Activated CD4-positive, alpha-beta T cell treated with anti-CD3 and anti-CD28 coated beads, Interleukin-2, amount 50 U/mL, for 24 hours (primary cell): ENCODE data around the gene C6orf62.
"Not testable (repeated sequence)": the region's sequence is repeated elsewhere in the genome, so short reads cannot be mapped to it uniquely, and the experiment has no call there.

ENCODE experiments used
- DNase-seq, 2 donors: peaks; one replicate each; pipeline ENCODE4 v3.0.0-alpha.2; 2020; ENCODE audit warnings: low read depth in 1 of 2, low spot score in 1 of 2

The C6orf62 gene

DNA sequence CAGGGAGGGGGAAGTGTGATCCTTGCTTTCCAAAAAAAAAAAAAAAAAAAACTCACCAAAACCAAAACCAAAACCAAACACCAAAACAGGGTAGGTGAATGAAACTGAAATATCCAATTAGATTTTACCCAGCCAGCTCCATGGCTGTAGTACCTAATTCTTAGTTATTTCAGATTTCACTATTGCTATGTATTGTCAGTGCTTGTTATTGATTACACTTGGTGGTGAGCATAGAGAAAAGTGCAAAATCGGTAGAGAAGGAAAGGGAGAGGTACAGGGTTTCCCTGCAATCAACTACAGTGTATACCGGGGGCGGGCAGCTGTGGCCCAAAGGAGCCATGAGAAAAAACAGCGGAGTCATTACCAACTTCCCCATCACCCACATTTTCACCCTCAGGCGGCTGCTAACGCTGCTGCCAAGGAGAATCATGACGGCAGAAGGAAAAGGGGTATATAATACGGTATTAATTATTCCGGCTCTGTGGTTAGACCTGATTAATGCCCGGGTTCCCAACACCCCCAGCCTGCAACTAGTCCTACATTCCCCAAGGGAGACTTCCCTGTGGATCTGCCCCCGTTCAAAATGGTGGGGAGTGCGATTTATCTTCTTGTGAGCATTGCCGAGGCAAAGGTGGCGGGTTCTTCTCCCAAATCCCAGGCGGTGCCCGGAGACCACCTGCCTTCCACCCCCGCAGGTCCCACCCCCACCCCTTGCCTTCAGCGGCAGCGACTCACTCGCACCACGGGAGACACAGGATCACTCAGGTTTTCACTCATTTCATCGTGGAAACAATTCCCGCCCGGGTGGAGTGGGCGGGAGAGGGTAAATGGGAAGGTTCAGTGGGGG is at the start of gene C6orf62:
Gene C6orf62, minus strand, starts transcription at position 30 of the 847 bp plus-strand sequence. CDS start 486 bp downstream, outside the sequence.
- peak; percentile 36 to 51 for DNase-seq

DNA sequence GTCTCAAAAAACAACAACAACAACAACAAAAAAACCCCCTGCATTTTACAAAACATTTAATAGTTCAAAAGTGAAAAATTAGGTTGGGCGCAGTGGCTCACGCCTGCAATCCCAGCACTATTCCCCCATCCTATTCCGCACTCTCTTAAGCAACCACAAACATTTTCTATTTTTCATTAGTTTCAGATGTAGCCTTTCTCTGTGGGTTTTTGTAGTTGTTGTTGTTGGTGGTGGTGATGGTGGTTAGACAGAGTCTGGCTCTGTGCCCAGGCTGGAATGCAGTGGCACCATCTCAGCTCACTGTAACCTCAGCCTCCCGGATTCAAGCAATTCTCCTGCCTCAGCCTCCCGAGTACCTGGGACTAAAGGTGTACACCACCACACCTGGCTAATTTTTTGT is 49.4 kb upstream of the C6orf62 start:
- no peak for DNase-seq

DNA sequence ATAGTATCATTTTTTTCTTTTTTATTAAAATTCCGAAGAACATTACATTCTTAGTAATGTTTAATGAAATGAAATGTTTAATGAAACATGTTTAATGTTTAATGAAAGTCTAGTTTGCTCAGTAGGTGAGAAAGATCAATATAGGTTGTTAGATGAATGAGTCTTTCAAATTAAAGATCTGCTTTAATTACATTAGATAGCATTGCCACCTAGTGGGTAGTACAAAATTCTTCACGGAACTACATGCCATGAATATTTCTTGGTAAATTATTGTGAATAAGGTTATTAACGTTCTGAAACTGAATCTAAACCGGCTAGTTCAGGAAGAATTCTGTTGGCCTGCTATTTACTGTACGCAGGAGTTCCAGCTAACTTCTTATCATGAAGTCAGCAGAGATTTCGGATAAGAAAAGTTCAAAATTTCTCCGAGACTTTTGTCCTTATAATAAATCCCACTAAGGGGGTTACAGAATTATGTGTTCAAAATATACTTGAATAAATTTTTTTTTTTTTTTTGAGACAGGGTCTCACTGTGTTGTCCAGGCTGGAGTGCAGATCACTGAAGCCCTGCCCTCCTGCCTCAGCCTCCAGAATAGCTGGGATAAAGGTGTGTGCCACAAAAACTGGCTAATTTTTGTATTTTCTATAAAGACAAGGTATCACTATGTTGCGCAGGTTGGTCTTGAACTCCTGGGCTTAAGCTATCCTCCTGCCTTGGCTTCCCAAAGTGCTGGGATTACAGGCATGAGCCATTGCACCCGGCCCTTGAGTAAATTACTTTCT is 47.9 kb upstream of the C6orf62 start:
- no peak for DNase-seq

DNA sequence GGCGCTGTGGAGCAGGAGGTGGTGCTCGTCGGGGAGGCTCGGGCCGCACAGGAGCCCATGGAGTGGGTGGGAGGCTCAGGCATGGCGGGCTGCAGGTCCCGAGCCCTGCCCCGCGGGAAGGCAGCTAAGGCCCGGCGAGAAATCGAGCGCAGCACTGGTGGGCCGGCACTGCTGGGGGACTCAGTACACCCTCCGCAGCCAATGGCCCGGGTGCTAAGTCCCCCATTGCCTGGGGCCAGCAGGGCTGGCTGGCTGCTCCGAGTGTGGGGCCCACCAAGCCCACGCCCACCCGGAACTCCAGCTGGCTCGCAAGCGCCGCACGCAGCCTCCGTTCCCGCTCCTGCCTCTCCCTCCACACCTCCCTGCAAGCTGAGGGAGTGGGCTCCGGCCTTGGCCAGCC is 47.0 kb upstream of the C6orf62 start:
- not testable (repeated sequence) for DNase-seq

DNA sequence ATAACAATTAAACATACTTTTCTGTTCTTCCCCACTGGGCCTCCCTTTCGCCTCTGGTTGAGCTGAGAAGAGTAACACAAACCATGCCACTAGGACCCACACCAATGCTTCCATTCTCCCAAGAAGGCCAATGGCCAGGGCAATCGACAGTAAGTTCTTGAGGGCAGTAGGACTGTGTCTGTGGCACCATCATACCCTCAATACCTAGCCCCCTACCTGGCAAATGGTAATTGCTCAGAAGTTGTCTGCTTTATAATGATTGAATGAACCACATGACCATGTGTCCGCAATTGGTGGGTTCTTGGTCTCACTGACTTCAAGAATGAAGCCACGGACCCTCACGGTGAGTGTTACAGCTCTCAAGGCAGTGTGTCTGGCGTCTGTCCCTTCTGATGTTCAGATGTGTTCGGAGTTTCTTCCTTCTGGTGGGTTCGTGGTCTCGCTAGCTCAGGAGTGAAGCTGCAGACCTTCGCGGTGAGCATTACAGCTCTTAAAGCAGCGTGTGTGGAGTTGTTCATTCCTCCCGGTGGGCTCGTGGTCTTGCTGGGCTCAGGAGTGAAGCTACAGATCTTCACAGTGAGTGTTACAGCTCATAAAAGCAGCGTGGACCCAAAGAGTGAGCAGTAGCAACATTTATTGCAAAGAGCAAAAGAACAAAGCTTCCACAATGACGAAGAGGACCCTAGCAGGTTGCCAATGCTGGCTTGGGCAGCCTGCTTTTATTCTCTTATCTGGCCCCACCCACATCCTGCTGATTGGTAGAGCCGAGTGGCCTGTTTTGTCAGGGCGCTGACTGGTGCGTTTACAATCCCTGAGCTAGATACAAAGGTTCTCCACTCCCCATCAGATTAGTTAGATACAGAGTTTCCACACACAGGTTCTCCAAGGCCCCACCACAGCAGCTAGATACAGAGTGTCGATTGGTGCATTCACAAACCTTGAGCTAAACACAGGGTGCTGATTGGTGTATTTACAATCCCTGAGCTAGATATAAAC is 46.2 kb upstream of the C6orf62 start:
- DNase-seq = not testable (repeated sequence)

DNA sequence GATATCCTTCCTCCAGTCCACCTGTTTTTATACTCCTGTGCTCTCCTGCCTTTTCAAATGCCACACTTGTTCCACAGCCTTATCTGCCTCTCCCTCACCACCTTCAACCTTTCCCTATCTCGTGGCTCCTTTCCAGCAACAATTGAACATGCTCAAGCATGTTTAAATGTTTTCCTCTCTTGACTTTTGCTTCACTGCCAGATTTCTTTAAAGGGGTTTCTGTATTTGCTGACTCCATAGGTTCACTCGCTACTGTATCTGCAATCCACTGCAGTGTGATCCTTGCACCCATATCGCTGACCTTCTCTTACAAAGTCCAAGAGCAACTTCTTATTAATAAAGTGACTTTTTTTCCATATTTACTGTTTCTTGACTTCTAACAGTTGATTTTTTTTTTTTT is 44.6 kb upstream of the C6orf62 start:
- DNase-seq = no peak

DNA sequence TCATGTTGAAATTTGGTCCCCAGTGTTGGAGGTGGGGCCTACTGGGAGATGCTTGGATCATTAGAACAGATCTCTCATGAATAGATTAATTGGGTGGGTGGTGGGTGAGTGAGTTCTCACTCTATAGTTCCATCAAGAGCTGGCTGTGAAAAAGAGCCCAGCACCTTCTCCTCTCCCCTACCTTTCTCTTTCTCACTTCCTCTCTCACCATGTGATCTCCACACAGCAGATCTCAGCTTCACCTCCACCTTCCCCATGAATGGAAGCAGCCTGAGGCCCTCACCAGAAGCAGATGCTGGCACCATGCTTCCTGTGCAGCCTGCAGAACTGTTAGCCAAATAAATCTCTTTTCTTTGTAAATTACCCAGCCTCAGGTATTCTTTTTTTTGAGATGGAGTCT is 42.9 kb upstream of the C6orf62 start:
- no peak for DNase-seq

DNA sequence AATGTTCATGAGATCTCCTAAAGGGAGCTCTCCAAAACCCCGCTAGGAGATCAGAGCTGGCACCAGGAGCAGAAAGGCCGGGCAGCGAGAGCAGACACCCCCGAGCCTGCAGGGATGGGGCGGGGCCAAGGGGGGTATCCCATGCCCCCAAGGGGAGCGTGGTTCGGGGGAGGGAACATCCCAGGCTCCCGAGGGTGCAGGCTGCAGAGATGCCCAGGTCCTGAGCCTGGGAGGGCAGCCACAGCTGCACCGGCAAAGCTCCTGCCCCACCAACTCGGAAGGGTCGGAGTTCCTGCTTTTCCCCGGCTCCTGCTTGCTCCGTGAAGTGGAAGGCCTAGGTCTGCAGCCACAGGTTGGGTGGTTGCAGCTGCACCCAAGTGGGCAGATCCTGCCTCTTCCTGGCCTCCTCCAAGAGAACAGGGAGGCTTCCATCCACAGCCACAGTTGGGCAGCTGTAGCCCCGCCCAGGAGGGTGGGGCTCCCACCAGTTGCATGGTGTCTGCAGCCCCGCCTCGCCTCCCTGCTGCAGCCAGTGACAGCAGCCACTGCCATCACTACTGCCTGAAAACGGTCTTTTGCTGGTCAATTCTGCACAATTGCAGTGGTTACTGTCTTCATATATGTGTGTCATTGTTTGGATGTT is 42.4 kb upstream of the C6orf62 start:
- DNase-seq = no peak

DNA sequence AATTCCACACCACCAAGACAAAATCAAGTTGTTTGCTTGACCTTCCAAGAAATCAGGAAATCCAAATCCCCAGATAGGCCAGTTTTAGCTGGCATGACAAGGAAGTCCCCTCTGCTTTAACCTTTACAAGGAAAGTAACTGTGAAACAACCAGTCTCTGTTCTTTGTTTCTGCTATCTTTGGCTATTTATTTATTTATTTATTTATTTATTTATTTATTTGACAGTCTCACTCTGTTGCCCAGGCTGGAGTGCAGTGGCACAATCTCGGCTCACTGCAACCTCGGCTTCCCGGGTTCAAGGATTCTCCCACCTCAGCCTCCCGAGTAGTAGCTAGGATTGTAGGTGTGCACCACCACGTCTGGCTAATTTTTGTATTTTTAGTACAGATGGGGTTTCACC is 41.3 kb upstream of the C6orf62 start:
- DNase-seq = no peak

DNA sequence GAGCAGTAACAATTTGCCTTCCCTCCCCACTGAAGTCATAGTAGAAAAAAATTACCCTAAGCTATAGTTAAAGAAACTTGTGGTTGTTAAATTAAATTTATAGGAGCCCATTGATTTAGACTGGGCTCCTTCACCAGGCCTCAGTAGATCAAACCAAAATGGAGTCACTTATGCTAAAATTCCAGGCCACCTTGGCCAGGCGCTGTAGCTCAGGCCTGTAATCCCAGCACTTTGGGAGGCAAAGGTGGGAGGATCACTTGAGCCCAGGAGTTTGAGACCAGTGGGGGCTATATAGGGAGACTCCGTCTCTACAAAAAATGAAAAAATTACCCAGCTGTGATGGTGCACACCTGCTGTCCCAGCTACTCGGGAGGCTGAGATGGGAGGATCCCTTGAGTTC is 40.8 kb upstream of the C6orf62 start:
- no peak for DNase-seq

DNA sequence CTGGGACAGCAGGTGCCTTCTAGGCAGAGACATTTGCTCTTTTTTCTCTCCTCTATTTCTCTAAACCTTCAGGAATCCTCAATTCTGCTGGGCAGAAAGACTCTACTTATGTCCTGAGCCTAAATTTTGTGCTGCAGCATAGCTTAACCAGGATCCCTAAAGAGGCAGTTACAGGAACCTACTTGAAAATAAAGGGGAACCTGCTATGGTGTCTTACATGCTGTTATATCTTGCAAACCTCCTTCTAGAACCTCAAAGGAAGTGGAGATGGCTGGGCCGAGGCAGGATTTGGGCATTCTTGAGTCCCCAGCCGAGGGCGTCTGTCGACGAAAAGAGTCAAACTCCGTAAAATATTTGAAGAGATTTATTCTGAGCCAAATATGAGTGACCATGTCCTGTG is 38.7 kb upstream of the C6orf62 start:
- DNase-seq = no peak

DNA sequence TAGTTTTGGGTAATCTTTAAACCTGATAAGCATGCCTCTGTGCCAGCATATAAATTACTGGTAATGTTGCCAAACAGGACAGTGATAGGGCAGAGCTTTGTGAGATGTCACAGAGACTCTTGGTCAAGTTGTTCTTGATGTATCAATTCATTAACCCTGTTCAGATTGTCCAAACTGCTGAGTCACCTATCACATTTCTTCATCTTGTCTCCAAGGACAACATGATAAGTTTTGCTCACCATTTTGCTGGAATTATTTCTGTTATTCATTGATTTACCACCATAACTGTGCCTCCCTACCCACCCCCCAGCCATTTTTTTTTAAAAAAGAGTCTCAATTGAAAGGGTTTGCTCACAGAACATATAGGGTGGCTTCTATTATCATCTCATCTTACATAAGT is 36.3 kb upstream of the C6orf62 start:
- no peak for DNase-seq

DNA sequence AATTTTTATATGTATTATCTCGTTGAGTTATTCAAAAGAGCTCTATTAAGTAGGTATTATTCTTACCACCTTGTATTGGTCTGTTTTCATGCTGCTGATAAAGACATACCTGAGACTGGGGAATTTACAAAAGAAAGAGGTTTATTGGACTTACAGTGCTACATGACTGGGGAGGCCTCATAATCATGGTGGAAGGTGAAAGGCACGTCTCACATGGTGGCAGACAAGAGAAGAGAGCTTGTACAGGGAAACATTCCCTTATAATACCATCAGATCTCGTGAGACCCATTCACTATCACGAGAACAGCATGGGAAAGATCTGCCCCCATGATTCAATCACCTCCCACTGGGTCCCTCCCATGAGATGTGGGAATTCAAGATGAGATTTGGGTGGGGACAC is 35.4 kb upstream of the C6orf62 start:
- not testable (repeated sequence) for DNase-seq

DNA sequence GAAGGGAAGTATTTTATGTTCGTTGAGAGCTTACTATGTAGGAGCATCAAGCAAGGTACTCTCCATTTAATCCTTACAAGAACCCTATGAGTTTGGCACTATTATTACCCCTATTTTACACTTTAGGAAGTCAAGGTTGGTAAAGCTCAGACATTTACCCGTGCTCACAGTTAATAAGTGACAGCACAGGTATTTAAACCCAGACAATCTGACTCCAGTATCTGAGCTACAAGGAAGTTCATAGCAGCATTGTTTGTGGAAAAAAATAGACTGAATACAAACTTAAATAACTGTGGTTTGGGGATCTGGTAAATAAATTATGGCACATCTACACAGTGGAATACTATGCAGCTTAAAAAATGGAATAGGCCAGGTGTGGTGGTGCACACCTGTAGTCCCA is 34.6 kb upstream of the C6orf62 start:
- no peak for DNase-seq

DNA sequence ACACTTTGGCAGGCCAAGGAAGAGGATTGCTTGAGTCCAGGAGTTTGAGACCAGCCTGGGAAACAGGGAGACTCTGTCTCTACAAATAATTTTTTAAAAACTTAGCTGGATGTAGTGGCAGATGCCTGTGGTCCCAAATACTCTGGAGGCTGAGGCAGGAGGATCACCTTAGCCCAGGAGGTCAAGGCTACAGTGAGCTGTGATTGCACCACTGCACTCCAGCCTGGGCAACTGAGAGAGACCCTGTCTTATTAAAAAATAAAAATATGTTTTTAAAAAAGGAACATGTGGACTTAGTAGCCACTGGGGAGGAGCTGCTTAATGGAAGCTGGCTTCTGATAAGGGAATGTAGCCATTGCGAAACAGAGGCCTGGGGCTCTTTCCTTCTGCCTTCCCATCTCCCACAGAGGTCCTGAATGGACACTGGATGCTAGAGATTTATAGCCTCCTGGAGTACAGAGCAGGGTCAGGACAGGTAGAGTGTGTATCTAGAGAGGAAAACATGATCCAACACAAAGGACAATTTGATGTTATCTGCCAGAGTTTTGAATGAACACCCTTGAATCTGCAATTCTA is 34.1 kb upstream of the C6orf62 start:
- no peak for DNase-seq

DNA sequence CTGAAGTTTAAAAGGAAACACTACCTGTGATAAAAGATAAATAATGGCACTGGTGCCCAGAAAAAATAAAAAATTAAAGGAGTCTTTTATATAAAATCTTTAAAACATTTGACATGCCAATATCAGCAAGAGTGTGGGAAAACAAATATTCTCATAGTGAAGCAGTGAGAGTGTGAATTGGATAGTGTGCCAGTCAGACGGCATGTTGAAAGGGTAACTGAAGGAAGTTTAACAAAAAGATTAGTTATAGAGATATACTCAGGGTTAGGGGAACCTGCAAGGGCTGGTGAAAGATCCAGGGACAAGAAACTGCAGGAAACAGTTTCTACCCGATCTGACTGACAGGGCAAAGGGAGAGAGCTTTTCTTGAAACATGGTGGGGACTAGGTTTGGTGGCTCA is 33.5 kb upstream of the C6orf62 start:
- no peak for DNase-seq

DNA sequence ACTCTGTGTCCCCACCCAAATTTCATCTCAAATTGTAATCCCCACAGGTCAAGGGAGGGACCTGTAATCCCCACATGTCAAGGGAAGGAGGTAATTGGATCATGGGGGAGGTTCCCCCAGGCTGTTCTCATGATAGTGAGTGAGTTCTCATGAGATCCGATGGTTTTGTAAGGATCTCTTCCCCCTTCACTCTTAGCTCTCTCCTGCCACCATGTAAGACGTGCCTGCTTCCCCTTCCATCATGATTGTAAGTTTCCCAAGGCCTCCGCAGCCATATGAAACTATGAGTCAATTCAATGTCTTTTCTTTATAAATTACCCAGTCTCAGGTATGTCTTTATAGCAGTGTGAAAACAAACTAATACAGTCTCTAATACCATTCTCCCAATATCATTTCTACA is 31.9 kb upstream of the C6orf62 start:
- DNase-seq = not testable (repeated sequence)

DNA sequence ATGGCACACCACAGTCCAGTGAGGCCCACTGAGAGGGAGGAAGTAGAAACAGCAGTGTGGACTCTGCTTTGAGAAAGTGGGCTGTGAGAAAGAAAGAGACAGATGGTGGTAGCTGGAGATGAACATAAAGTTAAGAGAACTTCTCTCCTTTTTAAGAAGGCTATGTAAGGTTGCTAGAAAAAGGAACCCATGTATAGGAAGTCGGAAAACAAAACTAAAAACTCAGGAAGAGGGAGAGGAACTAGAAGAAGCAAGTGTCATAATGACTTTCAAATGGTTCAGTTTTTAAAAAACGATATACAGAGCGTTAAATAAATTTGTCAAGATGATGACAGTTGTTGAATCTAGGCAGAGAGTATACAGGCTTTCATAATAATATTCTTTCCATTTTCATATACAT is 30.3 kb upstream of the C6orf62 start:
- DNase-seq = no peak

DNA sequence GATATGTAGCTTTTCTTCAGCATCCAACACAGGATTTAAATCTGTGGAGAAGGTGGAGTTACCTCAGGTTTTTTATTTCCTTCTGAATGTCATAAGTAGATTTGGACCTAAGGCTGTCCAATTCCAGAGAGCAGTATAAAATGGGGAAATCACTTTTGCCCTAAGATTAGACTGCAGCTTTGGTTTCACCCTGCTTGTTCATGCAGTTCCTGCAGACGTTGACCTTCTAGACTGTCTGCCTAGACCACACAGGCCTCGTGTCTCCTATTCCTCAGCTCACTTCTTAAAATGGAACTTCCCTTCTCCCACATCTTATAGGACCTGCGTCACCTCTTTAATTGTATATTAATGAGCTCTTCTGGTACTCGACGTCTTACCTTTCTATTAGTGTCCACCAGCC is 26.0 kb upstream of the C6orf62 start:
- DNase-seq = no peak

DNA sequence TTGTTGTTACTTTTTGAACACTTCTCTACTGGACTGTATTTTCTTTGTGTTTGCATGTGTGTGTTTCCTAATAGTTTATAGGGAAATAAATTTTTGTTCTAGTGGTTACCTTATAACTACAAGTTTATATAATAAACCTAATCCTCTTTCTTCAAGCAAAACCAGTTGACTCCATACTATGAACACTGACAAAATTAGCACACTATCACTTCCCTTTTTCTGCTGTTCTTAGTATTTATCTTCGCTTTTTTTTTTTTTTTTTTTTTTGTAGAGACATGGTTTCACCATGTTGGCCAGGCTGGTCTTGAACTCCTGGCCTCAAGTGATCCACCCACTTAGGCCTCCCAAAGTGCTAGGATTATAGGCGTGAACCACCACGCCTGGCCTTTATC is 25.0 kb upstream of the C6orf62 start:
- no peak for DNase-seq
